GM21786 (cell line): Measurements from ENCODE around the gene PRKCA.
"Not testable (repeated sequence)": the region's sequence is repeated elsewhere in the genome, so short reads cannot be mapped to it uniquely, and the experiment has no call there.

Source experiments
- ATAC-seq: cut with Tn5 transposase; IDR thresholded peaks from one replicate; pipeline ENCODE4 v1.9.1; 2021; ENCODE audit not compliant: unreplicated experiment

Gene PRKCA

DNA sequence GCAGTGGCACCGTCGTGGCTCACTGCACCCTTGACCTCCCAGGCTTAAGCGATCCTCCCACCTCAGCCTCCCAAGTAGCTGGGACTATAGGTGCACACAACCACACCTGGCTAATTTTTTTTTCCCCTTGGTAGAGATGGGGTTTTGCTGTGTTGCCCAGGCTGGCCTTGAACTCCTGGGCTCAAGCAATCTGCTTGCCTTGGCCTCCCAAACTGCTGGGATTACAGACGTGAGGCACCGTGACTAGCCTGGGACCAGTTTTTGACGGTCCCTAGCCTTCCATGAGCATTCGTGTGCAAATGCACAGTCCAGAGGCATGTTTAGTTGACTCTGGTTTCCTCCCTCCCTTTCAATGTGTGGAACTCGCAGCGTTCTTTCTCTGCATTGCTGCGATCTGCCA, 48.2 kb downstream of the PRKCA start:
- not testable (repeated sequence) for ATAC-seq

DNA sequence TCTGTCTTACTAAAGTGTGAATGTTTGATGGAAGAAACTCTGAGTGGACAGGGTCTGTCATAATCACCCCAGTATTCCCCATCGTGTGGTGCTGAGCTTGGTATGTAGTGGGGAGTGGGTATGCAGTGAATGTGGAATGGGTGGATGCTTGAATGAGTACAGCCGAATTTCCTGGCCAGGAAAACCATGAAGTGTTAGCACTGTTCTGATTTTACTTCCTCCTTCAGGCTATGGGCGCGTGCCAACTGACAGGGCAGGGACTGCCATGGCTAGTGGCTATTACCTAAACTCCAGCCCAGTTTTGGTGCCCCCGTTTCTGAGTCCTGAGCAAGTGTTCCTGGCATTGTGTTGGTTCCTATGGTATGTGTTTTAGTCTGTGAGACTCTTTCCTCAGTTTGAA, 48.6 kb downstream of the PRKCA start:
- ATAC-seq = no peak

DNA sequence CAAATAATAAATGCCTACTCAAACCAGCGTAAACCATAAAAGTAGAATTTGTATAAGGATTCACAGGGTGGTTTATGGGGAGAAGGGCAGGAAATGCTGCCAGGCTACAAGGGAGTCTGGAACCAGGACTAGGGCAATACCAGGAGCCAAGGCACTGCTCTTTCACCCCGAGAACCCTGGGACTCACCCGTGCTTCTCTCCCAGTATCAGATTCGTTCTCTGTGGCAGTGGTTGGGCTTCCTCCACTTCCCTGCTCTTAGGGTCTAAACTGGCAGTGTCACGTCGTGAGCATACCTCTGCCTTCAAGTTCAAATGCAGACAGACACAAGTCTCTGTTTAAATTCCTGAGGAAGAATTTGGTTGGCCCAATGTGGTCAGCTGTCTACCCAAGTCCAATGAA, 49.3 kb downstream of the PRKCA start:
- ATAC-seq = no peak

DNA sequence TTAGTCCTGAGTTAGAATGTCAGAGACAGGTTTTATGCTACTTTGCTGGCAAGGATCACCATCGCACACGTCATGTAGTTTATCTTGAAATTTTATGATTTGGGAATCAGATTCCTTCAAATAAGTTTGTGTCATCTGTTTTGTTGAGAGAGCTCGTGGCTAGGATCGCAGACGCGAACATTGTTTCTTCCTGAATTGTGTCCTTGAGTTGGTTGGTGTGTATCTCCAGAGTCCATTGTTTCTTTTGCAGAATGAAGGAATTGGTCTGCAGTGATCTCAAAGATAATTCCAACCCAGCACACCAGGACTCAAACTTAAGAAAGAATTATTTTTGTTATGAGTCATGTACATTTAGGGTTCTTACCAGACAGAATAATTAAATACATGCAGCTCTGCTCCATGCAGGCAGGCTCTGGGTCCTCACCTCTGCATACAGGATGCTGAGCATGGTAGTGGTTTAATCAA, 51.6 kb downstream of the PRKCA start:
- no peak for ATAC-seq

DNA sequence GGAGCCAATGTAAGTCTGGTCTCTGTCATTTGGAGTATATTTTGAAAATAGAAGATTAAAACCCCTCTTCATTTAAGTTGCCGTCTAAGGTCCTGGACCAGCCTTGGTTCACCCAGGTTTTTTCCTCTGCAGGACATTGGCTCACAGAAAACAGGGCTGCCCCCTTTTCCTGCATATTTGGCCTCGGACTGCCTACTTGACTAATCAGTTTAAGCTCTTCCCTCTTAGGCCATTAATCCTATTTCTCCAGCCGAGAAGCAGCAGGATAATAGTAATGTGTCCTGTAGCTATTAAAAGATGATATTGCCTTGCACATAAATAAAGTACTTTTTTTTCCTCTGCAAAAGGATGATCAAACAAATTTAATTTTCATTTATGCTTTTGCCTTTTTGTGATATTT, 52.1 kb downstream of the PRKCA start:
- ATAC-seq = no peak

DNA sequence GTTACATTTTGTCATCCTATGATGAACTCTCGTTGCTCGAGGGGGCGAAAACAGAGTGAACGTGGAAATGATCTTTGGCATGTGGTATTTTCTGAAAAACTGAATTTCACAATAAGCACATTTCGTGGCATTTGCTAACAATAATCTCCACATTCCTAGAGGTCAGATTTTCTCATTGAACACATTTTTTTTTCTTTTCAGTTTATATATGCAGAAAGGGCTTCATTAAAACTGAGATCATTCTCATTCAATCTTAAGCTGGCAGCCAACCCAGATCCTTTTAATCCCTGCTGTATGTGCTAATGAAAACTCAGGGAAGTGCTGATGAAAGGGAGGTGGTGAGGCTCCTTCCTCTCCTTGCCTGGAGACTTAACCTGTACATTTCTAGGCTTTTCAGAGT, 52.6 kb downstream of the PRKCA start:
- no peak for ATAC-seq

DNA sequence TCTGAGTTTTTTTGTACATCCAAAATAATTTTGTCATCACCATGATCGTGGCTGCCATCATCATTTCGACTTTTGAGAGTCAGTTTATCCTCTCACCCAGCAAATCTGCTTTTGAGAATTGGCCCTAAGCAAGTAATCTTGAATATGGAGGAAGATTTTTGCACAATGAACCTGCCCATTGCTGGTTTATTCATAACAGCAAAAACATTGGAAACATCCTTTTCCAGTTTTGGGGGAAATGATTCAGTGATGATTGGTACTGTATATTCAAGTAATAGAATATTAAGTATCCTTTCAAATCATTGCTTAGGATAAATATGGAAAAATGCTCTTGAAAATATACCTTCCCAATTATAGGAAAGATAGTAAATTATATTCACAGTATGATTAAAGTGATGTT, 53.1 kb downstream of the PRKCA start:
- no peak for ATAC-seq

DNA sequence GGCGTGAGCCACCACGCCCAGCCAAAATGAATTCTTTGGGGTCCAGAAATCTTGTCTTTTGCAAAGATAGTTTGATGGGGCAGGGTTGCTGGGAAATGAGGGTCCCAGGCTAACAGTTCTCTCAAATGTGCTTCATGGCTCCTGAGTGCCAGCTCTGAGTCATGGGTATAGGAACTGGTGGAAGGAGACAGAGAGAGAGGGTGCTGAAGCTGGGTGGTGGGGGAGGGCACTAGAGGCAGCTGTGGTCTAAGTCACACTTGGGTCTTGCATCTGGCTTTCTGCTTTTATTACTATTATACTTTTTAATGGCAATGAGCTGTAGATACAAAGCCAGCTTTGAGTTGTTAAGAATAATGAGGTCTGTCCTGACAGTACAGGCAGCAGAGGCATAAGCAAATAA, 54.6 kb downstream of the PRKCA start:
- no peak for ATAC-seq

DNA sequence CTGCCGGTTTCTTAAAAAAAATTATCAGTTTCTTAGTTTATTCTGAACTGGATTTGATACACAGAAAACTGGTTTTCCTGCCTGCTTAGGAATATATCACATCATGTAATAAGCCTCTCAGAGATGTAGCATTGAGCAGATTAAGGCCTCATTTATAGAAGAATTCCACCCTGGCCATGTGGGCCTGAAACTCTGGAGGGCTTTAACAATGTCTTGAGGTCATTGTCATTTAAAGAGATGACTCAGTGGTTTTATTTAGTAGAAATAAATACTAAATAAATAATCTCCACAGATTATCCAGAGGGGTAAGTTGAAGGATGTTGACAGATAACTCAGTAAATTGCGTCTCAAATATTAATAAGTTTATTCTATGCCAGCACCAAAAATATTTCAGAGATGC, 56.9 kb downstream of the PRKCA start:
- ATAC-seq = no peak

DNA sequence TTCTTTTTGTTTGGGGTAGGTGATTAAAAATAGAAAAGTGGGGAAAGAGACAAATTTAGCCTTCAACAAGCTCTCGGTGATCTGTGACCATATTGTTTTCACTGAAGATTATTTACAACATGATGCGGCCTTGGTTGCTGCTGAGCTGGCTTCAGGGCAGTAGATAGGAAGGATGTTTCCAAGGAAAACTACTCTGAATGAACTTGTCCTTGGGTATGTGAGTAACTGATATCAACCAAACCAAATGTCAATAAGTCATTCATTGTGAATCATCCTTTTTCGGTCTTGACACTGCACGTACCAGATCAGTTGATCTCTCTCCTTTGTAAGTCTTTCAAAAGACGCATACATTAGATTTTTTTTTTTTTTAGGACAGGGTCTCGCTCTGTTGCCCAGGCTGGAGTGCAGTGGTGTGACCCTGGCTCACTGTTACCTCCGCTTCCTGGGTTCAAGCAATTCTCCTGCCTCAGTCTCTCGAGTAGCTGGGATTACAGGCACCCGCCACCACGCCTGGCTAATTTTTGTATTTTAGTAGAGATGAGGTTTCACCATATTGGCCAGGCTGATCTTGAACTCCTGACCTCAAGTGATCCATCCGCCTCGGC, 58.6 kb downstream of the PRKCA start:
- ATAC-seq = not testable (repeated sequence)

DNA sequence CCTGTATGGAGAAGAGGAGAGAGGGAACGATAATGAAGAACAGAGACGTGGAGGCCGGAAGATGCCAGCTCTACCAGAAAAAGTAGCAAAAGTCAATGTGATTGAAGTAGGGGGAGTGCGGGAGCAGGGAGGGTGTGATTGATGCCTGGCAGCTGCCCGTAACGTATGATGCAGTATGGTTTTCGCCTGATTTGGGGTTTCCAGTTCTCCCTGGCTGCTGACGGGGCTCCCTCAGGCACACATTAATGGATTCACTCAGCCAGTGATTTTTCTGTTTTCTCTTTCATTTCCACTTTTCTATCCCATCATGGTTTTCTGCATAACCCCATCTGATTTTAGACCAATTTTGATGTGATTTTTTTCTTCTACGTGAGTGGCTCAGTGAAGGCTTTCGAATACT, 62.1 kb downstream of the PRKCA start:
- ATAC-seq = no peak

DNA sequence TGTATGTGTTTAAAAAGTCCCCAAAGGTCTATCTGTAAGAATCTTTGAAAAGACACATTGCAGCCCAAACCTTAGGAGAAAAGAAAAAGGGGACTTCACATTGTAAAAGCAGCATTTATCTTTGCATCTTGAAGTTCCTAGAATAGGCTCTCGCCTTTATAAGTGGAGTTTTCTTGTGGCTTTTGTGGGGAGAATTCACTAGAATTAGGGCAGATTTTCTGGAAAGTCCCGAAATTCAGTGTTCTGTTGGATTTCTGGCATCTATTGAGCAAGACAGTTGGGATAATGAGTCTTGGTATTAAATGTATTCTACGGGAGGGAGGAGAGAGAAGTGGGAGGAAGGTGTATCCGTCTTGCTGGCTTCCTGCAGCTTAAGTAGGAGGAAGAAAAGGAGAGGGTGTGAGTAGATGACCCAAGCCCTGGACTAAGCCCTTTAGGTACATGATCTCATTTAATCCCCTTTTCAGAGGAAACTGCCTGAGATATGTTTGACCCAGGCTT, 62.6 kb downstream of the PRKCA start:
- ATAC-seq = no peak

DNA sequence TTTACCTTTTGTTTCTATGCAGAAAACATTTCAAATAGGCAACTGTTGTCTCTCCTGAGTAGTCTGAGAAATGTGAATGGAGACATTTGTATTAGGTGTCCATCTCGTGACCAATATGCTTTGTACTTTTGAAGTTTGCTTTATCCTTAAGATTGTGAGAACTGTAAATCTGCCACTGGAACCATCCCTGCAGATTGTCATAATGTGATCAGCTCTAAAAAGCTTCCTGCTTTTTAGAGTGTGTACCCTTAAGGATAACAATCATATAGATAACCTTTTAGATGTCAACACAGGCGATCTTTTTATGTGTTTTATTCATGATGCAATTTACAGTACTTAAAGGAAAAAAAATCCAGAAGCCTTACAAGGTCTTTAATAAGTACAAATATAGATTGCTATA, 63.5 kb downstream of the PRKCA start:
- ATAC-seq = no peak

DNA sequence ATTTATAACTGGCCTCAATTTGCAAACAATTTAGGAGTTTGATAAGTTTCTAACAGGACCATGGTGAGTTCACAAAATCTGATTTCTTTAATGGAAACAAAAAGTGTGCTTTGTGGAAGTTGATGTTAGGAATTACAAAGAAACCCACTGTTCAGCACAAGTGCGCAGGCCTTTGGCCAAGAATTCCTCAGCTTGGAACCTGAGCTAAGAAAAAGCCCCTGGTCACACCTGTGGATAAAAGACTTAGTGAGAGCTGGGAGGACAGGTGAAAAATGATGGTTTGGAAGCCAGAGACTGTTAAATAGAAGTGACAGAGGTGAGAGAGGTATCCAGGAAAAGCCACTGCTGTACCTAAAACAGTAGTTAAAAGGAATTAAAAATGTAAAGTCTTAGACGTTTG, 64.7 kb downstream of the PRKCA start:
- ATAC-seq = no peak

DNA sequence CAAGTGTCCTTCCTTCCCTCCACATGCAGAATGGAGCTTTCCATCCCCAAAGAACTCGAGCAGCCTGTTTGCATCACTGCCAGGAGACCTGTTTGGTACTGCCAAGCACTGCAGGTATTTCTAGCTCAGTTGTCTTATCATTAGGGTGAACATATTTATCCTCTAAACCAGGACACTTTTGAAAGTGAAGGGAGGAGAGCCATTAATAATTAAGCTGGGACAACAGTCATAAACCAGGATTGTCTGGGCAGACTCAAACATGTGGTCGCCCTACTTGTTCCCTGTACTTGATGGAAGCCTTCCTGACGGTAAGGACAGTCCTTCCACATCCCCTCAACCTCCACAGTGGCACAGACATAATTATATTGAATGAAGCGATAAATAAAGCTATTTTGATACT, 67.4 kb downstream of the PRKCA start:
- ATAC-seq = no peak

DNA sequence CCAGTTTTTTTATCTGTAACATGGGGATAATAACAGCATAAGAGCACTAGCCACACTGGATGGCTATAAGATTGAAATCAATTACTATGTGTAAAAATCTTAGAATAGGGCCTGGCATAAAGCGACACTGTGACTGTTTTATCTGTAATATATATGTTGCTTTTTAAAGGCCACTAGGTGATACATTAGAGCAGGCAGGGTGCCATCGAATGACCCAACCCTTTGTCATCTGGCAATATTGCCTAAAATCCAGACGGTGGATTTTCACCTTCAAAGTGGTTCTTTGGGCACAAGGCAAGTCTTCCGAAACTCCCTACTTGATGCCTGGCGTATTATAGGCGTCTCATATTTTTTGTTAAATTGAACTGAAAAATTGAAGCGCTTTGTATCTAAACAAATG, 69.1 kb downstream of the PRKCA start:
- no peak for ATAC-seq

DNA sequence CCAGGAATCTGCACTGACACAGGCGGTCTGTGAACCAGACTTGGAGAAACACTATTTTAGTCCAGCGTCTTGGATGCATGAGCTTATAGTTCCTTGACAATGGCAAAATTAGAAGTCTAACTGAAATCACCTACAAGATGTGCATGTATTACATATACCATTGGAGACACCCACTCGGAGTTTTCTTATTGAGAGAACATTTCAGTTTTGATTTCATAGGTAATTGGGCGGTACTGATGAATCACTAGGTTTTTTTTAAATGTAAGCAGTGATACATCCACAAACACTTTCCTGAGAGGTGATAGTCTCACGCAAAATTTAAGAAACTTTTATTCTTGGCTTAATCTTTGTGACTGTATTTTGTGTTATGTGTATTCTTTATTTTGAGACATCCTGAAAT, 69.8 kb downstream of the PRKCA start:
- no peak for ATAC-seq

DNA sequence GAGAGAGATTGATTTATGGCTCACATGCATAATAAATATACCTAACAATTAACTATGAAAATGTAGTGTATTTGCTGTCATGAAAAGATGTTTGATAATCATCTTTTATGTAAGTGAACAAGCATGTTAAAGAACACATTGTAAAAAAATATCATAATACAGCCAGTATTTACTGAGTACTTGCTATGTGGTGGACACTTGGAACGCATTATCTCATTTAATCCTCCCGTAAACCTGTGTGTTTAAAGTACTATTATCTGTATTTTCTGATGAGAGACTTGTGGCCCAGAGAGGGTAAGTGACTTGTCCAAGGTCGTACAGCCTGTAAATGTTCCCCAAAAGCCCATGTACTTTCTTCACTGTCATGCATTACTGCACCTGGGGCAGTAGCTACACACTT, 70.7 kb downstream of the PRKCA start:
- no peak for ATAC-seq

DNA sequence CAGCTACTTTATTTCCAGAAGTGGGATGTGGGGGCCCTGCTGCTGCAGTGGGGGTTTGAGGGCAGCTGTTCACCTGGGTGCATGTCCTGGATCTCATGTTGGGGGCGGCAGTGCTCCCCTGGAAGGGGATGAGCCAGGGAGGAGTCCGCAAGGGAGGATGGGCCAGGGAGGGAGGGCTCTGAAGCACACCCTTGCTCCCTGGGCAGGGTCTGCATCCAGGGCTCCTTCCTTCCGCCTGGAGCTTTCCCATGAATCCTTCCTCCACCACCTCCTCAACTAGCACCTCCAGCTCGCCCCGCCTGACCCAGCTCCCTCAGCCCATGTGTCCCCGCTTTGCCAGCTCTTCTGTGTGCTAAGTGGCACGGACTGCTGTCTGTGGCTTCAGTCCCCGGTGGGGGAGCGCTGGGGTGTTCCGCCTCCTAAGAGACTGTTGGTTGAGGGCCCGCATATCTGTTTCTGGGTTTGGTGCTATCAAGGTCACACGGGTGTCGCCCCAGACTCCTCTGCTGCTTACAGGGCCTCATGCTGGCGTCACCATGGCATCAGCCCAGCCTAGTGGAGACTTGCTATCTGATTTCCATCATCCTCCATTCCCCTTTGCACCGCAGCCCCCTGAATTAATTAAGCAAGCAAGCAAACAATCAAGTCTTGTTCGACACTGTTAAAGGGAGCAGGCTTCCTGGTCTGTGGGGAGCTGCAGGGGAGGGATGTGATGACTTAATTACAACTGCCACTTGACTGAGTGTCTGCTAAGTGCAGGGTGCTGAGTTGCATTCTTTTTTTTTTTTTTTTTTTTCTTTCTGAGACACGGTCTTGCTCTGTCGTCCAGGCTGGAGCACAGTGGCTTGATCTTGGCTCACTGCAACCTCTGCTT, 71.8 kb downstream of the PRKCA start:
- no peak for ATAC-seq

DNA sequence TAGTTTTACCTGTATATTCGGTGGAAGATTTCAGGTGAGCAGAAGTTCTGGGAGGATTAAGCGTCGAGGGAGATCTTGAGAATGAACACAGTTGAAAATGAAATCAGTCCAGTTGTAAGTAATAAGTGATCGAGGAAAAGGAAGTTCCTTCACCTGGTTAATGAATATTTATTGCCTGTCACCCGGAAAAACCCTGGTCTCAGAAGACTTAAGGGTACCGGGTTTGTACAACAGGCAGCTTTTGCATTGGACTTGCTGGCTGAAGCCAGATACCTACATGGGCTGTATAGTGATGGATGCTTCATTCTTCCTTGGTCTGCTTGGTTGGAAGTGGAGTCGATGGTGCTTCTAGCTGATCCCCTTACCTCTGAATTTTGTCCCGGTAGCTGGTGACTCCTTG, 72.7 kb downstream of the PRKCA start:
- ATAC-seq = no peak

DNA sequence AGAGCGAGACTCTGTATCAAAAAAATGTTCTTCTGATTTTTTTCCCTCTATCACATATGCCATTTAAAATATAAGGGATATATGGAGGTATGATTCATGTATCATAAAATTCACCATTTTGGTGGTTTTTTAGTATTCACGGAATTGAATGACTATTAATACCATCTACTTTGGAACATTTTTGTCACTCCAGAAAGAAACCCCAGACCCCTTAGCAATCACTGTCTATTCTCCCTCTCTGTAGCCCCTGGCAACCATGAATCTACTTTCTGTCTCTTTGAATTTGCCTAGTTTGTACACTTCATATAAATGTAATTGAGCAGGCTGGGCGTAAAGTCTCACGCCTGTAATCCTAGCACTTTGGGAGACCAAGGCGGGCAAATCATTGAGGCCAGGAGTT, 75.9 kb downstream of the PRKCA start:
- ATAC-seq = no peak

DNA sequence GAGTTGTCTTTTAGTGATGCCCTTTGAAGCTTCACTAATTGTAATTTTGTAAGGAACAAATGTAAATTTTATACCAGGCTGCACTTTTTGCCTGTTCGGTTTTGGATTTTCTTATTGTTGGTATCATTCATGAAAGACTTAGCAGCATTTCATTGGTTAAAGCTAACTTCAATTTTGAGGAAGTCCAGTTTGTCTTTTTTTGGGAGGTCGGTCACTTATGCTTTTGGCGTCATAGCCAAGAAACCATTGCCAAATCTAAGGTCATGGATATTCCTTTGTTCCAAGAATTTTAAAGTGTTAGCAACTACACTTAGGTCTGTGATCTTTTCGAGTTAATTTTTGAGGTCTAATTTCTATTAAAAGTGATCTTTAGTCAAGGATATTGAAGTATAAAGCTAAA, 77.1 kb downstream of the PRKCA start:
- ATAC-seq = no peak

DNA sequence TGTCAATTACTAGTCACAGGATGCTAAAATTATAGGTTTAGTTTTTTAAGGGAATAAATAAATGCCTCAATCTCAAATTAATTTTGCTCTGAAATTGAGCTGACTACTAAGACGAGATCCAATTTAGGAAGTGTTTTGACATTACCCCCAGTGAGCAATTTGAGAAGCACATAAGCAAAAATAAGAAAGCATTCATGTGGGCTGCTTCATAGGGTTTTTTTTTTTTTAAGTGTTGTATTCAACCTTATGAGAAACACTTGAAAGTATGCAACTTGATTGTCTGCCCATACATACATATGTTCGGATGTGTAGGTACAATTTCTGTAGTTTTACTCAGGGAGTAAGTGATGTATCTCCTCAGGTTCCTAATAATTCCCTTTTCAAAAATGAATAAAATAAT, 77.6 kb downstream of the PRKCA start:
- no peak for ATAC-seq
